B cell (primary cell): Measurements from ENCODE around the gene CCDC24. TPM values are rescaled to one million over a fixed set of nuclear protein-coding genes. Genes with fewer than 3 reads are reported as not detected.

Experiments used
- ATAC-seq: fragments of 200-7000 bp; cut with Tn5 transposase; one replicate; pipeline ENCODE4 v1.10.0; 2021; ENCODE audit warnings: low read depth, mild to moderate bottlenecking, moderate number of reproducible peaks, moderate library complexity
- CTCF ChIA-PET: fragments of 350-600 bp; sonication (Branson Sonifier 250); formaldehyde crosslinking; loops from one replicate; lab custom pipeline; 2021; ENCODE audit warnings: antibody characterized with exemption, inconsistent platforms; lab: Charles Lee
- POLR2A ChIA-PET: fragments of 350-600 bp; sonication (Branson Sonifier 250); formaldehyde crosslinking; loops from one replicate; lab custom pipeline; 2021; ENCODE audit warnings: antibody characterized with exemption; lab: Charles Lee
- DNase-seq: peaks from one replicate; pipeline ENCODE4 v3.0.0; 2013
- H2AFZ ChIP-seq: 2 replicates; pipeline ENCODE4 v1.6.1; 2012; ENCODE audit warnings: mild to moderate bottlenecking, low read depth, low read length; ENCODE audit not compliant: insufficient read depth, poor library complexity, severe bottlenecking
- H3K27ac ChIP-seq, 2 donors: 1 replicate in 1 of 2; 2 replicates in 1 of 2; pipeline ENCODE4 v1.5.1; 2012 to 2013; ENCODE audit warnings: low read length in 2 of 2, mild to moderate bottlenecking in 2 of 2, moderate library complexity in 1 of 2
- H3K27me3 ChIP-seq, 4 experiments: fragments of 200-600 bp in 1 of 4; sonication (generic) in 1 of 4; replicated peaks in 1 of 4; 1 replicate in 2 of 4; 2 replicates in 2 of 4; pipeline versions ENCODE4 v1.6.1 to v1.7.0; 2013 to 2016; ENCODE audit warnings: low read length in 3 of 4, mild to moderate bottlenecking in 2 of 4, mixed read lengths in 1 of 4, moderate library complexity in 1 of 4; ENCODE audit not compliant: insufficient read depth in 4 of 4, control insufficient read depth in 3 of 4; ENCODE audit errors: control extremely low read depth in 1 of 4
- H3K36me3 ChIP-seq, 2 experiments: replicated peaks in 1 of 2; 1 replicate in 1 of 2; 2 replicates in 1 of 2; pipeline versions ENCODE4 v1.6.1 to v1.7.1; 2013; ENCODE audit warnings: low read length in 1 of 2; ENCODE audit not compliant: insufficient read depth in 2 of 2, control insufficient read depth in 1 of 2; ENCODE audit errors: control extremely low read depth in 1 of 2, extremely low read depth in 1 of 2
- H3K4me1 ChIP-seq, 2 donors: fragments of 200-600 bp in 1 of 2; sonication (generic) in 1 of 2; 1 replicate in 1 of 2; 2 replicates in 1 of 2; pipeline versions ENCODE4 v1.5.1 to v1.6.1; 2013 to 2017; ENCODE audit warnings: low read length in 2 of 2; ENCODE audit not compliant: control insufficient read depth in 2 of 2, insufficient read depth in 2 of 2
- H3K4me2 ChIP-seq: replicated peaks from 2 replicates; pipeline ENCODE3; 2012; ENCODE audit warnings: mild to moderate bottlenecking, low read depth, low read length; ENCODE audit not compliant: poor library complexity, severe bottlenecking
- H3K4me3 ChIP-seq, 5 experiments: fragments of 200-600 bp in 1 of 5; sonication (generic) in 1 of 5; 1 replicate in 3 of 5; 2 replicates in 2 of 5; pipeline versions ENCODE4 v1.5.1 to v1.7.0; 2011 to 2016; ENCODE audit warnings: low read length in 4 of 5, mild to moderate bottlenecking in 4 of 5, low read depth in 2 of 5, control low read depth in 1 of 5, moderate library complexity in 1 of 5; ENCODE audit not compliant: insufficient read depth in 1 of 5; ENCODE audit errors: control extremely low read depth in 1 of 5, extremely low read depth in 1 of 5
- H3K79me2 ChIP-seq: fragments of 200-600 bp; sonication (generic); one replicate; pipeline ENCODE4 v1.6.0; 2016; ENCODE audit warnings: low read length; ENCODE audit not compliant: control insufficient read depth, insufficient read depth
- H3K9ac ChIP-seq: fragments of 200-600 bp; sonication (generic); 2 replicates; pipeline ENCODE4 v1.6.1; 2017; ENCODE audit warnings: mild to moderate bottlenecking, low read length, moderate library complexity
- H3K9me3 ChIP-seq, 3 donors: one replicate each; pipeline versions ENCODE4 v1.6.1 to v1.7.1; 2013; ENCODE audit warnings: low read length in 2 of 3; ENCODE audit not compliant: control insufficient read depth in 2 of 3, insufficient read depth in 1 of 3; ENCODE audit errors: control extremely low read depth in 1 of 3
- H4K20me1 ChIP-seq: 2 replicates; pipeline ENCODE4 v1.6.0; 2012; ENCODE audit warnings: mild to moderate bottlenecking, low read length; ENCODE audit not compliant: insufficient read depth, control insufficient read depth, poor library complexity, severe bottlenecking
- H3K27ac Mint-ChIP-seq: one replicate; pipeline ENCODE4 v1.8.0; 2021; ENCODE audit warnings: mixed read lengths
- H3K27me3 Mint-ChIP-seq: one replicate; pipeline ENCODE4 v1.8.0; 2021; ENCODE audit warnings: mixed read lengths
- H3K4me1 Mint-ChIP-seq: one replicate; pipeline ENCODE4 v1.8.0; 2021; ENCODE audit warnings: mixed read lengths
- H3K4me3 Mint-ChIP-seq: one replicate; pipeline ENCODE4 v1.8.0; 2021; ENCODE audit warnings: mixed read lengths
- H3K9me3 Mint-ChIP-seq: one replicate; pipeline ENCODE4 v1.8.0; 2022; ENCODE audit warnings: mixed read lengths; ENCODE audit not compliant: insufficient read depth
- CTCF ChIP-seq: fragments of 200-600 bp; IDR thresholded peaks from one replicate; pipeline ENCODE4 v1.8.0; 2022; ENCODE audit warnings: antibody characterized with exemption, mild to moderate bottlenecking
- EZH2 ChIP-seq: IDR thresholded peaks from 2 replicates; pipeline ENCODE4 v1.6.1; 2012; ENCODE audit warnings: borderline replicate concordance, low read depth, mild to moderate bottlenecking, moderate library complexity, low read length; ENCODE audit not compliant: insufficient read depth, poor library complexity, severe bottlenecking
- WGBS: methylation state at CpG from one replicate; pipeline ENCODE4 v1.1.5; 2013; ENCODE audit warnings: missing lambda C conversion rate; ENCODE audit not compliant: insufficient coverage; 5-methylcytosine and 5-hydroxymethylcytosine counted together
- intact Hi-C: fragments of 100-400 bp; cut with micrococcal nuclease; formaldehyde crosslinking; loops from one replicate; pipeline ENCODE4 v1.10.0; 2022
- polyA plus RNA-seq: library from polyadenylated mRNA; depleted of rRNA; stranded (reverse); fragments of >200 nt; gene quantifications from 2 replicates; pipeline ENCODE4 v1.2.3, GENCODE V29; 2012
- total RNA-seq, 2 donors: library from RNA; stranded (reverse); fragments of 120-200 nt in 1 of 2; gene quantifications; 1 replicate in 1 of 2; 2 replicates in 1 of 2; pipeline versions ENCODE4 v1.2.3 to v1.2.4, GENCODE V29; 2013 to 2022

The CCDC24 gene
- total and polyA plus RNA-seq, 2 donors (not counting 1 experiment from before 2014, with no cell fraction given) = 10.1 to 18.4 TPM

GRCh38 chr1:44024031-44024902 lies 32.9 kb downstream of the CCDC24 start:
- peaks cover 7 to 25% of the 10 kb centered on the region in 2 donors for H3K4me1 ChIP-seq
- intact Hi-C loops = no loop called here
- no peaks in the 10 kb centered on the region for H3K9me3 ChIP-seq
- Mint-ChIP-seq H3K27ac (peak overlapping the region; percentile 86), H3K27me3 (no peaks in the 10 kb centered on the region), H3K4me3 (peak overlapping the region; percentile 89), H3K9me3 (no peaks in the 10 kb centered on the region), H3K4me1 (peaks cover 32% of the 10 kb centered on the region)
- no peaks in the 10 kb centered on the region for H3K36me3 ChIP-seq
- H2AFZ ChIP-seq = no peak overlapping the region
- no peak overlapping the region for H3K27ac ChIP-seq
- 90% methylated on average over 11 of the region's 14 CpGs for WGBS
- H3K4me3 ChIP-seq = no peak overlapping the region
- no peaks in the 10 kb centered on the region for H3K27me3 ChIP-seq
- CTCF ChIA-PET = interaction anchor here (1.0 to 17.1 kb wide), 4 partner anchors 12 to 89 kb away, joined by 5 to 227 read pairs (median 16); no protein-coding TSS in a partner anchor
- no peak for TF ChIP-seq EZH2
- TF ChIP-seq CTCF = no peak
- no peak overlapping the region for H3K4me2 ChIP-seq
- H4K20me1 ChIP-seq = no peaks in the 10 kb centered on the region
- ATAC-seq = no peak
- no peak overlapping the region for H3K9ac ChIP-seq
- DNase-seq = no peak
- H3K79me2 ChIP-seq = no peaks in the 10 kb centered on the region
- POLR2A ChIA-PET = no interaction called here
